ENCODE measurements around the gene PPM1H. TPM values are rescaled to one million over a fixed set of nuclear protein-coding genes. Genes with fewer than 3 reads are reported as not detected.

Gene PPM1H
- polyA plus RNA-seq, 1 experiment = 2.3 TPM

GRCh38 chr12:62785941-62786559 lies 148.9 kb downstream of the PPM1H start:
- TF ChIP-seq CTCF (IDR thresholded peaks at IDR 0.05; ENCODE audit: insufficient read depth, low read depth, low read length) = no peak
- peak; percentile 90 for DNase-seq (ENCODE audit: low read depth)
- Histone ChIP-seq H3K4me3 (ENCODE audit: low read depth, low read length) (no peak overlapping the region), H3K36me3 (ENCODE audit: control insufficient read depth, insufficient read depth, low read length) (no peaks in the 10 kb centered on the region), H3K27me3 (ENCODE audit: control insufficient read depth, insufficient read depth, low read length) (no peaks in the 10 kb centered on the region)
- POLR2A ChIA-PET = interaction anchor here (0.6 to 0.9 kb wide), 2 partner anchors 165 to 183 kb away, joined by 3 to 4 read pairs; no protein-coding TSS in a partner anchor
- CTCF ChIA-PET = interaction anchor here (0.9 to 1.4 kb wide), 4 partner anchors 8 to 204 kb away, joined by 4 to 7 read pairs (median 4); no protein-coding TSS in a partner anchor

GRCh38 chr12:62784576-62784975 lies 150.4 kb downstream of the PPM1H start:
- ChIA-PET CTCF (interaction anchor here (0.5 to 2.7 kb wide), 7 partner anchors 10 to 203 kb away, joined by 3 to 10 read pairs (median 3); no protein-coding TSS in a partner anchor), POLR2A (no interaction called here)
- DNase-seq (ENCODE audit: low read depth) = no peak
- no peaks in the 10 kb centered on the region for H3K27me3 ChIP-seq (ENCODE audit: control insufficient read depth, insufficient read depth, low read length)
- no peaks in the 10 kb centered on the region for H3K36me3 ChIP-seq (ENCODE audit: control insufficient read depth, insufficient read depth, low read length)
- no peak for TF ChIP-seq CTCF (IDR thresholded peaks at IDR 0.05; ENCODE audit: insufficient read depth, low read depth, low read length)
- H3K4me3 ChIP-seq (ENCODE audit: low read depth, low read length) = no peak overlapping the region

GRCh38 chr12:62783881-62784280 lies 151.1 kb downstream of the PPM1H start:
- Histone ChIP-seq H3K27me3 (ENCODE audit: control insufficient read depth, insufficient read depth, low read length) (no peaks in the 10 kb centered on the region), H3K4me3 (ENCODE audit: low read depth, low read length) (no peak overlapping the region), H3K36me3 (ENCODE audit: control insufficient read depth, insufficient read depth, low read length) (no peaks in the 10 kb centered on the region)
- POLR2A ChIA-PET = no interaction called here
- DNase-seq (ENCODE audit: low read depth) = no peak
- TF ChIP-seq CTCF (IDR thresholded peaks at IDR 0.05; ENCODE audit: insufficient read depth, low read depth, low read length) = no peak
- CTCF ChIA-PET = interaction anchor here (0.5 to 2.7 kb wide), 3 partner anchors 10 to 202 kb away, joined by 3 to 10 read pairs (median 3); no protein-coding TSS in a partner anchor

- no peaks in the 10 kb centered on the region for H3K36me3 ChIP-seq (ENCODE audit: control insufficient read depth, insufficient read depth, low read length)
- no peak for TF ChIP-seq CTCF (IDR thresholded peaks at IDR 0.05; ENCODE audit: insufficient read depth, low read depth, low read length)
- H3K27me3 ChIP-seq (ENCODE audit: control insufficient read depth, insufficient read depth, low read length) = no peaks in the 10 kb centered on the region
- ChIA-PET CTCF (interaction anchor here (0.6 to 1.5 kb wide), 6 partner anchors 8 to 124 kb away, joined by 3 to 4 read pairs (median 3); no protein-coding TSS in a partner anchor), POLR2A (no interaction called here)
- H3K4me3 ChIP-seq (ENCODE audit: low read depth, low read length) = no peak overlapping the region
- DNase-seq (ENCODE audit: low read depth) = no peak
Observed at GRCh38 chr12:62781136-62781880, 153.6 kb downstream of the PPM1H start.

- DNase-seq (ENCODE audit: low read depth) = no peak
- Histone ChIP-seq H3K27me3 (ENCODE audit: control insufficient read depth, insufficient read depth, low read length) (no peaks in the 10 kb centered on the region), H3K4me3 (ENCODE audit: low read depth, low read length) (no peak overlapping the region), H3K36me3 (ENCODE audit: control insufficient read depth, insufficient read depth, low read length) (no peaks in the 10 kb centered on the region)
- ChIA-PET POLR2A (no interaction called here), CTCF (interaction anchor here (0.5 to 0.9 kb wide), 2 partner anchors 15 to 17 kb away, joined by 3 read pairs; no protein-coding TSS in a partner anchor)
- TF ChIP-seq CTCF (IDR thresholded peaks at IDR 0.05; ENCODE audit: insufficient read depth, low read depth, low read length) = no peak
Observed at GRCh38 chr12:62779488-62779887, 155.5 kb downstream of the PPM1H start.

Measured in BJ (cell line).